Measurements from ENCODE around the gene SLC9A9. TPM values are rescaled to one million over a fixed set of nuclear protein-coding genes. Genes with fewer than 3 reads are reported as not detected.

Gene SLC9A9
- total and polyA plus RNA-seq, 10 of the 15 experiments (the other 5 are each of a cell fraction or from before 2014, with no cell fraction given), result 3.5 to 14.2 (median 9.3) TPM

DNA sequence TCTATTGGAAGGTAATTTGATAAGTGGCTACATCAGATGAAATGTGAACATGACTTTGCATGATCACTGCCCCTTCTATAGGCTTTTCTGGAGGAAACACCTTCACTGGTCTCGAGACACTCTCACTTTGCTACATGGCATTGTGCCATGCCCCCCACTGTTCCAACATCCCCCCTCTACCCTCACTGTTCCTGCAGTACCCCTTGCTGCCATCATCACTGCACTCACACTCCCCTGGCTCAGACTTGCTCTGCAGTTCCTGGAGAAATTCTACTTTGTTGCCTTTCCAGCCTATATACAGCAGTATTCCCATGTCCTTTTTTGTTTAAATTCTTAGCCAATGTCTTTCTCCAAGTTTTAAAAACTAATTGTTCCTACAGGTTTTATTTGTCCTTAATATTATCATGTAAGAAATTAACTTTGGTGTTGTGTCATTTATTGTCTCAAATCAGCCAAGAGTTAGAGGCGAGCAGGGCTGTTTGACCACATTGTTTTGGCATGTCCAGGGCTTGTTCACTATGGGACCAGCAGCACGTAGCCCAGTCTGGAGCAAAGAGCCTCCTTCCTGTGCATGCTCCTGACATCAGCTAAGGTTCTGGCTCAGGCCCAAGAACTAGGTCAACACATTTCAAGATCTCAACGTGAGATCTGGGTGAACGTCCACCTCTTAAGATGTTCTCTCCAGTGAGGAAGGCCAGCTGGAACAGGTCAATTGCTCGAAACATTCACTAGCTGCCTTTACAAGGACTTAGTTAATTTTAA, 246.4 kb downstream of the SLC9A9 start:
- no peak overlapping the region for H2AFZ ChIP-seq (ENCODE audit: control insufficient read depth, low read depth, low read length)

More for the DNA sequence above, 246.4 kb downstream of the SLC9A9 start:
- H3K4me3 ChIP-seq, result no peak overlapping the region
- RAD21 ChIA-PET (ENCODE audit: unreplicated experiment), result no interaction called here
- intact Hi-C loops (cut with micrococcal nuclease; ENCODE audit: unreplicated experiment), result no loop called here
- 92% methylated on average over 6 of the region's 6 CpGs for WGBS (ENCODE audit: insufficient coverage, insufficient replicate concordance, low lambda C conversion rate, missing lambda C conversion rate)
- no peaks in the 10 kb centered on the region for H3K79me2 ChIP-seq (ENCODE audit: control insufficient read depth, insufficient read depth, low read length)
- CTCF ChIA-PET, result no interaction called here
- no peaks in the 10 kb centered on the region for H3K27me3 ChIP-seq (replicated peaks in 1 of 2; ENCODE audit: control insufficient read depth in 2 of 2, insufficient read depth in 2 of 2, low read length in 1 of 2)
- SMC1A ChIA-PET (ENCODE audit: uncharacterized antibody, unreplicated experiment), result interaction anchor here (0.6 kb wide), 1 partner anchor 586 kb away, joined by 3 read pairs; no protein-coding TSS in a partner anchor
- BruUV-seq (replicated peaks), result no TSS peak
- H3K27ac ChIP-seq (ENCODE audit: control insufficient read depth, insufficient read depth), result no peak overlapping the region
- POLR2A ChIA-PET, result no interaction called here
- no peaks in the 10 kb centered on the region for H3K36me3 ChIP-seq (ENCODE audit: control insufficient read depth in 2 of 2, insufficient read depth in 2 of 2, low read length in 1 of 2)
- DNase-seq (ENCODE audit: low read depth, low spot score) (no peak), ATAC-seq (no peak), FAIRE-seq (peak; percentile 73)
- in situ Hi-C loops (cut with MboI), result no loop called here
- H3K4me2 ChIP-seq (ENCODE audit: control insufficient read depth, insufficient read depth), result no peak overlapping the region
- TF ChIP-seq ZSCAN29 (IDR thresholded peaks at IDR 0.05), result no peak
- TF ChIP-seq, protein P1, sequence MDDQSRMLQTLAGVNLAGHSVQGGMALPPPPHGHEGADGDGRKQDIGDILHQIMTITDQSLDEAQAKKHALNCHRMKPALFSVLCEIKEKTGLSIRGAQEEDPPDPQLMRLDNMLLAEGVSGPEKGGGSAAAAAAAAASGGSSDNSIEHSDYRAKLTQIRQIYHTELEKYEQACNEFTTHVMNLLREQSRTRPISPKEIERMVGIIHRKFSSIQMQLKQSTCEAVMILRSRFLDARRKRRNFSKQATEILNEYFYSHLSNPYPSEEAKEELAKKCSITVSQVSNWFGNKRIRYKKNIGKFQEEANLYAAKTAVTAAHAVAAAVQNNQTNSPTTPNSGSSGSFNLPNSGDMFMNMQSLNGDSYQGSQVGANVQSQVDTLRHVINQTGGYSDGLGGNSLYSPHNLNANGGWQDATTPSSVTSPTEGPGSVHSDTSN (IDR thresholded peaks at IDR 0.05; ENCODE audit: insufficient replicate concordance, low read depth, low read length), result no peak
- no peak for TF ChIP-seq STAT1 (conservative IDR thresholded peaks at IDR 0.05)
- TF ChIP-seq ZNF207 (IDR thresholded peaks at IDR 0.05; ENCODE audit: borderline replicate concordance), result no peak
- no peak for TF ChIP-seq BCL3 (IDR thresholded peaks at IDR 0.05; ENCODE audit: borderline replicate concordance, insufficient read depth, low read depth, low read length, poor library complexity, severe bottlenecking)
- TF ChIP-seq ZNF592 (IDR thresholded peaks at IDR 0.05), result no peak
- TF ChIP-seq IRF4 (IDR thresholded peaks at IDR 0.05; ENCODE audit: low read depth, low read length), result no peak
- peaks cover 14% of the 10 kb centered on the region for H3K4me1 ChIP-seq (ENCODE audit: control insufficient read depth, insufficient read depth, low read length)
- H3K9ac ChIP-seq (ENCODE audit: control insufficient read depth, insufficient read depth, low read length), result no peak overlapping the region
- H3K9me3 ChIP-seq (replicated peaks; ENCODE audit: control insufficient read depth, insufficient read depth, low read length), result no peaks in the 10 kb centered on the region
- H4K20me1 ChIP-seq (ENCODE audit: control insufficient read depth, insufficient read depth), result no peaks in the 10 kb centered on the region
